GM23248 (cell line): ENCODE data around the gene BCAR3.

Experiments
- EZH2 ChIP-seq: fragments of 200-600 bp; sonication (generic); IDR thresholded peaks from 2 replicates; pipeline ENCODE4 v1.6.1; 2018; ENCODE audit warnings: antibody characterized with exemption, mild to moderate bottlenecking; ENCODE audit not compliant: insufficient read depth, poor library complexity, severe bottlenecking
- EZH2phosphoT487 ChIP-seq: fragments of 200-600 bp; sonication (generic); IDR thresholded peaks from 2 replicates; pipeline ENCODE4 v1.6.1; 2018; ENCODE audit warnings: antibody characterized with exemption, moderate library complexity, mild to moderate bottlenecking, low read depth; ENCODE audit not compliant: insufficient read depth

DNA sequence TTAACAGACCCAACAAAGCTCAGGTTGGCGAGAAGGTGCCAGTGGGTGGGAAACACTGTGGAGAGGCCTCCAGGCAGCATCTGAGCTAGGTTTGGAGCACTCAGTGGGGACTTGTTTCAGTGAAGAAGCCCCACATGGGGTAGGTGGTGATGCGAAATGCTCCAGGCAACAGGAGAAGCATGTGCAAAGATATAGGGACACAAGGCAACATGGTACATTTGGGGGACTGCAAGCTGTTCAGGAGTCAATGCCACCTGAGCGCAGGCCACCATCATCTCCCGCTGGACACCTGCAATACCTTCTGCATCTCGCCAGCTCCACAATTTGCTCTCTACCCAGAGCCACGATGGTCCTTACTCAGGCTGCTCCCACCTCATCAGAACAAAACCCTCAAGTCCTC lies 28.0 kb downstream of the BCAR3 start:
- TF ChIP-seq EZH2 (no peak), EZH2phosphoT487 (no peak)
